ENCODE measurements around the gene YY1. TPM values are rescaled to one million over a fixed set of nuclear protein-coding genes. Genes with fewer than 3 reads are reported as not detected.

The YY1 gene
- total and polyA plus RNA-seq, 9 of the 15 experiments (the other 6 are each of a cell fraction or from before 2014, with no cell fraction given), result 20.8 to 74.2 (median 46.7) TPM

GRCh38 chr14:100294963-100295330 lies 56.0 kb downstream of the YY1 start:
- in situ Hi-C loops (cut with MboI), result no loop called here

More at GRCh38 chr14:100294963-100295330, 56.0 kb downstream of the YY1 start:
- Histone ChIP-seq H3K4me1 (replicated peaks in 1 of 2; ENCODE audit: control insufficient read depth in 2 of 2, insufficient read depth in 2 of 2, low read length in 2 of 2) (peaks cover 6 to 36% of the 10 kb centered on the region in 2 experiments; a peak in 4 of 5 replicates), H3K27ac (ENCODE audit: extremely low read depth, low read depth, low read length) (no peak overlapping the region), H4K20me1 (replicated peaks; ENCODE audit: control insufficient read depth, insufficient read depth, low read length) (no peaks in the 10 kb centered on the region), H3K9me3 (replicated peaks; ENCODE audit: control insufficient read depth, insufficient read depth, low read depth, low read length) (no peaks in the 10 kb centered on the region), H3K27me3 (ENCODE audit: control insufficient read depth in 2 of 2, insufficient read depth in 2 of 2, low read length in 2 of 2) (no peaks in the 10 kb centered on the region), H2AFZ (ENCODE audit: low read depth, low read length) (no peak overlapping the region), H3K4me2 (ENCODE audit: insufficient read depth, low read length) (no peak overlapping the region), H3K4me3 (no peak overlapping the region), H3K36me3 (ENCODE audit: control insufficient read depth, insufficient read depth, low read length) (no peaks in the 10 kb centered on the region), H3K9me1 (ENCODE audit: control insufficient read depth, insufficient read depth, low read length) (no peaks in the 10 kb centered on the region), H3K79me2 (ENCODE audit: control insufficient read depth, insufficient read depth, low read length) (no peaks in the 10 kb centered on the region), H3K9ac (ENCODE audit: insufficient read depth in 1 of 2, low read depth in 2 of 2, low read length in 2 of 2) (no peak overlapping the region)
- intact Hi-C loops (cut with micrococcal nuclease), result no loop called here
- no peak for DNase-seq (ENCODE audit: extremely low read depth in 1 of 4, low spot score in 3 of 4)
- 93% methylated on average over 1 of the region's 2 CpGs for WGBS (ENCODE audit: insufficient coverage, low coverage, missing lambda C conversion rate)
- BruUV-seq (replicated peaks), result no TSS peak
- POLR2A ChIA-PET, result interaction anchor here (0.6 to 2.8 kb wide), 4 partner anchors 10 to 190 kb away, joined by 3 to 11 read pairs (median 4); no protein-coding TSS in a partner anchor
- no peak for ATAC-seq
- FAIRE-seq, result no peak
- CTCF ChIA-PET (ENCODE audit: low intra/inter-chr PET ratio), result no interaction called here
- TF ChIP-seq MECOM (CRISPR knock-in tag; IDR thresholded peaks at IDR 0.05), result no peak
- TF ChIP-seq ZFP1 (CRISPR knock-in tag; IDR thresholded peaks at IDR 0.05), result no peak
- TF ChIP-seq NCOA4 (IDR thresholded peaks at IDR 0.05; ENCODE audit: partially characterized antibody), result no peak
- no peak for TF ChIP-seq PHF8 (IDR thresholded peaks at IDR 0.05; ENCODE audit: borderline replicate concordance, low read length)
- no peak for TF ChIP-seq FOXM1 (IDR thresholded peaks at IDR 0.05; ENCODE audit: low read depth)
- TF ChIP-seq FOXM1 (CRISPR knock-in tag; IDR thresholded peaks at IDR 0.05; ENCODE audit: low read depth), result no peak
- TF ChIP-seq EWSR1 (IDR thresholded peaks at IDR 0.05; ENCODE audit: borderline replicate concordance, low read depth, partially characterized antibody), result no peak
- TF ChIP-seq BCOR (IDR thresholded peaks at IDR 0.05), result no peak
- no peak for TF ChIP-seq PTBP1 (IDR thresholded peaks at IDR 0.05; ENCODE audit: low read depth, low read length)
- TF ChIP-seq ZEB2 (IDR thresholded peaks at IDR 0.05), result no peak
- TF ChIP-seq ARID2 (IDR thresholded peaks at IDR 0.05), result no peak
- TF ChIP-seq EHMT2 (IDR thresholded peaks at IDR 0.05), result no peak
- TF ChIP-seq RUNX1 (IDR thresholded peaks at IDR 0.05; ENCODE audit: low read depth), result no peak
- TF ChIP-seq NFIC (IDR thresholded peaks at IDR 0.05), result no peak
- no peak for TF ChIP-seq TAF7 (tag; IDR thresholded peaks at IDR 0.05)
- no peak for TF ChIP-seq ZNF24 (IDR thresholded peaks at IDR 0.05)
- no peak for TF ChIP-seq U2AF1 (optimal IDR thresholded peaks at IDR 0.05; ENCODE audit: low read depth, low read length)
- TF ChIP-seq CBX5 (IDR thresholded peaks at IDR 0.05; ENCODE audit: borderline replicate concordance, low read depth), result no peak
- no peak for TF ChIP-seq NCOR1 (IDR thresholded peaks at IDR 0.05)
